Right lobe of liver (tissue), 4 donors: Measurements from ENCODE around the gene DRGX.

Source experiments
- CTCF ChIP-seq, 4 donors: fragments of 200-600 bp in 3 of 4; fragments of 450-650 bp in 1 of 4; IDR thresholded peaks; one replicate each; pipeline versions ENCODE4 v1.5.1 to v1.8.0; 2016 to 2022; ENCODE audit warnings: antibody characterized with exemption in 4 of 4, mild to moderate bottlenecking in 2 of 4
- POLR2A ChIP-seq: fragments of 450-650 bp; IDR thresholded peaks from one replicate; pipeline ENCODE4 v1.6.1; 2017; ENCODE audit warnings: antibody characterized with exemption, mild to moderate bottlenecking
- donor health status: DM: no; HTN: no; CAD: no.
- donor health status: DM: no; HTN: no; CAD: no.
- donor health status: DM: no; HTN: yes; CAD: no.

GRCh38 chr10:49327036-49327813 lies 68.7 kb downstream of the DRGX start:
- TF ChIP-seq CTCF (IDR thresholded peaks at IDR 0.05) (no peak), POLR2A (no peak)
